ENCODE measurements around the gene CCDC9B. TPM values are rescaled to one million over a fixed set of nuclear protein-coding genes. Genes with fewer than 3 reads are reported as not detected.

The CCDC9B gene
- total RNA-seq, 1 experiment from 2014 or later = 102 TPM

GRCh38 chr15:40357246-40357645 is 16.5 kb upstream of the CCDC9B start:
- TF ChIP-seq CTCF (IDR thresholded peaks at IDR 0.05; ENCODE audit: unreplicated experiment) = no peak
- H3K27ac Mint-ChIP-seq (ENCODE audit: unreplicated experiment) = no peak overlapping the region
- CTCF ChIA-PET = interaction anchor here (1.1 to 1.5 kb wide), 2 partner anchors 13 to 17 kb away, joined by 4 to 6 read pairs; partner anchors contain the start of gene CCDC9B
- H3K27me3 Mint-ChIP-seq (ENCODE audit: unreplicated experiment) = no peaks in the 10 kb centered on the region
- DNase-seq = no peak
- H3K4me3 Mint-ChIP-seq (ENCODE audit: low read depth, unreplicated experiment) = no peak overlapping the region
- intact Hi-C loops (cut with micrococcal nuclease; ENCODE audit: unreplicated experiment) = no loop called here
- no peaks in the 10 kb centered on the region for H3K9me3 Mint-ChIP-seq (ENCODE audit: low read depth, unreplicated experiment)
- peaks cover 20% of the 10 kb centered on the region for H3K4me1 Mint-ChIP-seq (ENCODE audit: low read depth, unreplicated experiment)
- no peaks in the 10 kb centered on the region for H3K36me3 Mint-ChIP-seq (ENCODE audit: insufficient read depth, unreplicated experiment)
- no TSS peak for BruUV-seq (replicated peaks)

GRCh38 chr15:40355976-40356585 is 15.3 kb upstream of the CCDC9B start:
- DNase-seq = no peak
- H3K27me3 Mint-ChIP-seq (ENCODE audit: unreplicated experiment) = no peaks in the 10 kb centered on the region
- BruUV-seq (replicated peaks) = no TSS peak
- TF ChIP-seq CTCF (IDR thresholded peaks at IDR 0.05; ENCODE audit: unreplicated experiment) = no peak
- intact Hi-C loops (cut with micrococcal nuclease; ENCODE audit: unreplicated experiment) = no loop called here
- no peaks in the 10 kb centered on the region for H3K36me3 Mint-ChIP-seq (ENCODE audit: insufficient read depth, unreplicated experiment)
- no peak overlapping the region for H3K4me3 Mint-ChIP-seq (ENCODE audit: low read depth, unreplicated experiment)
- peaks cover 20% of the 10 kb centered on the region for H3K4me1 Mint-ChIP-seq (ENCODE audit: low read depth, unreplicated experiment)
- H3K9me3 Mint-ChIP-seq (ENCODE audit: low read depth, unreplicated experiment) = no peaks in the 10 kb centered on the region
- H3K27ac Mint-ChIP-seq (ENCODE audit: unreplicated experiment) = no peak overlapping the region
- CTCF ChIA-PET = interaction anchor here (0.5 kb wide), 1 partner anchor 45 kb away, joined by 6 read pairs; no protein-coding TSS in a partner anchor

GRCh38 chr15:40354408-40355171 is 13.9 kb upstream of the CCDC9B start:
- Mint-ChIP-seq H3K4me3 (ENCODE audit: low read depth, unreplicated experiment) (no peak overlapping the region), H3K4me1 (ENCODE audit: low read depth, unreplicated experiment) (peaks cover 20% of the 10 kb centered on the region), H3K36me3 (ENCODE audit: insufficient read depth, unreplicated experiment) (no peaks in the 10 kb centered on the region), H3K27ac (ENCODE audit: unreplicated experiment) (no peak overlapping the region), H3K27me3 (ENCODE audit: unreplicated experiment) (no peaks in the 10 kb centered on the region), H3K9me3 (ENCODE audit: low read depth, unreplicated experiment) (no peaks in the 10 kb centered on the region)
- CTCF ChIA-PET = interaction anchor here (1.0 kb wide), 1 partner anchor 10 kb away, joined by 3 read pairs; no protein-coding TSS in a partner anchor
- DNase-seq = peak; percentile 44
- TF ChIP-seq CTCF (IDR thresholded peaks at IDR 0.05; ENCODE audit: unreplicated experiment) = no peak
- BruUV-seq (replicated peaks) = no TSS peak
- intact Hi-C loops (cut with micrococcal nuclease; ENCODE audit: unreplicated experiment) = no loop called here

GRCh38 chr15:40353697-40354096 is 13.0 kb upstream of the CCDC9B start:
- no peak overlapping the region for H3K4me3 Mint-ChIP-seq (ENCODE audit: low read depth, unreplicated experiment)
- CTCF ChIA-PET = no interaction called here
- no peak overlapping the region for H3K27ac Mint-ChIP-seq (ENCODE audit: unreplicated experiment)
- no peaks in the 10 kb centered on the region for H3K36me3 Mint-ChIP-seq (ENCODE audit: insufficient read depth, unreplicated experiment)
- no peaks in the 10 kb centered on the region for H3K27me3 Mint-ChIP-seq (ENCODE audit: unreplicated experiment)
- DNase-seq = no peak
- intact Hi-C loops (cut with micrococcal nuclease; ENCODE audit: unreplicated experiment) = no loop called here
- peaks cover 20% of the 10 kb centered on the region for H3K4me1 Mint-ChIP-seq (ENCODE audit: low read depth, unreplicated experiment)
- no peaks in the 10 kb centered on the region for H3K9me3 Mint-ChIP-seq (ENCODE audit: low read depth, unreplicated experiment)
- TF ChIP-seq CTCF (IDR thresholded peaks at IDR 0.05; ENCODE audit: unreplicated experiment) = no peak
- no TSS peak for BruUV-seq (replicated peaks)

Data from Calu3 (cell line).